ENCODE data around the gene GPR107.

GPR107 gene

GRCh38 chr9:130122456-130122855 is 68.8 kb downstream of the GPR107 start:
- ATAC-seq (no peak), DNase-seq (no peak)
- Mint-ChIP-seq H3K4me1 (peaks cover 12% of the 10 kb centered on the region), H3K27ac (no peak overlapping the region), H3K27me3 (no peaks in the 10 kb centered on the region), H3K9me3 (no peaks in the 10 kb centered on the region), H3K4me3 (no peak overlapping the region)

GRCh38 chr9:130124085-130124860 is 70.6 kb downstream of the GPR107 start:
- no peak overlapping the region for H3K4me3 Mint-ChIP-seq
- H3K4me1 Mint-ChIP-seq, result peaks cover 31% of the 10 kb centered on the region
- DNase-seq, result no peak
- H3K9me3 Mint-ChIP-seq, result no peaks in the 10 kb centered on the region
- ATAC-seq, result no peak
- H3K27ac Mint-ChIP-seq, result no peak overlapping the region
- no peaks in the 10 kb centered on the region for H3K27me3 Mint-ChIP-seq

GRCh38 chr9:130126721-130127433 is 73.2 kb downstream of the GPR107 start:
- Mint-ChIP-seq H3K9me3 (no peaks in the 10 kb centered on the region), H3K27ac (peak overlapping the region in 1 of 2 donors; percentile 17), H3K27me3 (no peaks in the 10 kb centered on the region), H3K4me3 (peak overlapping the region in 1 of 2 donors; percentile 49), H3K4me1 (peaks cover 54% of the 10 kb centered on the region)
- ATAC-seq (no peak), DNase-seq (no peak)

DNA sequence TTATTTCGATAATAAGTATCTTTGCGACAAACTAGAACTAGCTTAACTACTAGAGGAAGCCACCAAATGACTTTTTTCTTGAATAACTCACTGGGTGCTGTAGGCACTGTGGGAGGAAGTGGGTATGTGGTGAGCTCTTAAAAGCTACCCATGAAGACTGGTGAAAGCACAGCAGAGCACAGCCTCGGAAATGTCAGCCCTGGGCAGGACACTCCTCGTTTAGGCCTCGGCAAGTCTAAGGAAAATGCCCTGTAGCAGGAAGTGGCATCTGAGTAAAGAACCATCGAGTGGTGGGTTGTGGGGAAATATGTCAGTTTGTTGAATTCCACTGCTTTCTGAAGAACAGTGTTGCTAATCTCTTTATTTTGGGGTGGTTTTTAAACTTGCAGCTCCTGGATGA is 74.5 kb downstream of the GPR107 start:
- H3K4me3 Mint-ChIP-seq, result peak overlapping the region; percentile 79 to 83
- H3K4me1 Mint-ChIP-seq, result peaks cover 56% of the 10 kb centered on the region
- DNase-seq (peak; percentile 59 to 83), ATAC-seq (peak; percentile 93)
- H3K9me3 Mint-ChIP-seq, result no peaks in the 10 kb centered on the region
- H3K27me3 Mint-ChIP-seq, result no peaks in the 10 kb centered on the region
- peak overlapping the region; percentile 96 to 98 for H3K27ac Mint-ChIP-seq

- H3K27me3 Mint-ChIP-seq, result no peaks in the 10 kb centered on the region
- H3K4me1 Mint-ChIP-seq, result peaks cover 56% of the 10 kb centered on the region
- peak overlapping the region; percentile 96 to 98 for H3K27ac Mint-ChIP-seq
- H3K9me3 Mint-ChIP-seq, result no peaks in the 10 kb centered on the region
- DNase-seq, result peak; percentile 49 to 73
- ATAC-seq, result peak; percentile 90
- peak overlapping the region; percentile 79 to 83 for H3K4me3 Mint-ChIP-seq
These were observed 75.2 kb downstream of the GPR107 start for GRCh38 chr9:130128733-130129431.

- H3K27ac Mint-ChIP-seq, result peak overlapping the region; percentile 96 to 98
- ATAC-seq, result peak; percentile 32
- DNase-seq, result peak in 1 of 2 donors; percentile 35
- no peaks in the 10 kb centered on the region for H3K9me3 Mint-ChIP-seq
- H3K4me3 Mint-ChIP-seq, result peak overlapping the region; percentile 79 to 83
- no peaks in the 10 kb centered on the region for H3K27me3 Mint-ChIP-seq
- peaks cover 56% of the 10 kb centered on the region for H3K4me1 Mint-ChIP-seq
These were observed 75.8 kb downstream of the GPR107 start for GRCh38 chr9:130129432-130130061.

DNA sequence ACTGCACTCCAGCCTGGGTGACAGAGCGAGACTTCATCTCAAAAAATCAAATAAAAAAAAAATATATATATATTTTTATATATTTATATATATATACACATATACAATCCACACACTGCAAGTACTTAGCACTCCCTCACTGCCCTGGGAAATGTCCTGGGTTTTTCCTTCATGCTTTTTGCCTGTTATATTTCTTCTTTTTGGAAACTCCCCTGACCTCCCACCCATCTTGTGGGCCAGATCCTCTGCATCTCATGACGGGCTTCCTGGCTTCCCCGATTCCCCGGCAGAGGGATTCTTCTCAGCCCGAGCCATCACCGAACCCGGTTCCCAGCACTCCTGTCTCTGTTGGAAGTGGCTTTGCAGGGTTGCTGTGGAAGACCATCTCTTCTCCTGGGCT is 79.0 kb downstream of the GPR107 start:
- Mint-ChIP-seq H3K4me3 (no peak overlapping the region), H3K4me1 (peaks cover 65% of the 10 kb centered on the region), H3K27ac (peak overlapping the region in 1 of 2 donors; percentile 49), H3K27me3 (no peaks in the 10 kb centered on the region), H3K9me3 (no peaks in the 10 kb centered on the region)
- ATAC-seq (no peak), DNase-seq (no peak)

GRCh38 chr9:130137081-130137640 is 83.5 kb downstream of the GPR107 start:
- Mint-ChIP-seq H3K9me3 (no peaks in the 10 kb centered on the region), H3K27me3 (no peaks in the 10 kb centered on the region), H3K4me3 (no peak overlapping the region), H3K27ac (peak overlapping the region in 1 of 2 donors; percentile 91), H3K4me1 (peaks cover 69% of the 10 kb centered on the region)
- DNase-seq (no peak), ATAC-seq (no peak)

DNA sequence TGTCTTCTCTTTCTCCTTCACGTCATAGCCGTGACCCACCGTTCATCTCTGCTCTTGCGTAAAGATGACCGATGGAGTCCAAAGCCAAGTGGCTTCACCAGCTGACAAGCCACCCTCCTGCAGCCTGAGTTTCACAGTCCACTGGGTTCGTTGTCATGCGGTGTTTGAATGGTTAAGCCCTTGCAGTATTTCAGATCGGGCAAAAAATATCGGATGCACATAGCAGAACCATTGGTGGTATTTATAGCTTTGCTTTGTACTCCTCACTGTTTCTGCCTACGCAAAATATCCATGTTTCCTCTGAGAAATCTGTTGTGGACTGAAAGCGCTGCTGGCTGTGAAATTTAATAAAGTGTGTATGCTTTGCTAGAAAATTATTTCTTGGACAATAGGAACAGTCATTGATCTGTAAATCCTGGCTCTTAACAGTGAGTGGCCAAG is 84.0 kb downstream of the GPR107 start:
- peaks cover 70% of the 10 kb centered on the region for H3K4me1 Mint-ChIP-seq
- no peaks in the 10 kb centered on the region for H3K9me3 Mint-ChIP-seq
- DNase-seq, result no peak
- ATAC-seq, result no peak
- peaks cover 3% of the 10 kb centered on the region for H3K27me3 Mint-ChIP-seq
- no peak overlapping the region for H3K27ac Mint-ChIP-seq
- H3K4me3 Mint-ChIP-seq, result no peak overlapping the region

DNA sequence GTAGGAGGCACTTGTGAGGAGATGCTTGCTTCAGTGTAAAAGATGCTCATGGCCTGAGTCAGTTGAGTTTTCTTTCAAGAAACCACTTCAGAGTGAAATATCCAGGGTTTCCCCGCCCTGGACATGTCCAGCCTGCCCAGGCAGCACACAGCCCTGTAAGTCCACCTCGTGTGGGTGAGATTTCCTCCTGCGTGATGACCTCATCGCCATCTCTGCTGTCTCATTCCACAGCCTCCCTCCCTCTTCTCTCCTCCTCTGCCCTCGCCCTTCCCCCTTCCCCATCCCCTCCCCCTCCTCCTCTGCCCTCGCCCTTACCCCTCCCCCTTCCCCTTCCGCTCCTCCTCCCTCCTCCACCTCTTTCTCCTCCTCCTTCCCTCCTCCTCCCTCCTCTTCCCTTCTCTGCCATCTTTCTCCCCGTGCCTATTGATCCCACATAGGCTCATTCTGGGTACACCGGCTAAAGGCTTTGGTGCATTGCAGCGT is 84.5 kb downstream of the GPR107 start:
- H3K4me3 Mint-ChIP-seq, result no peak overlapping the region
- DNase-seq, result no peak

GRCh38 chr9:130138791-130139190 is 85.1 kb downstream of the GPR107 start:
- DNase-seq (no peak), ATAC-seq (no peak)
- Mint-ChIP-seq H3K4me3 (peak overlapping the region; percentile 12 to 29), H3K27ac (peak overlapping the region; percentile 12 to 75), H3K27me3 (peaks cover 14% of the 10 kb centered on the region), H3K4me1 (peaks cover 79% of the 10 kb centered on the region), H3K9me3 (no peaks in the 10 kb centered on the region)

More for the DNA sequence above, 84.5 kb downstream of the GPR107 start:
- H3K9me3 Mint-ChIP-seq, result no peaks in the 10 kb centered on the region
- peaks cover 73% of the 10 kb centered on the region for H3K4me1 Mint-ChIP-seq
- no peak for ATAC-seq
- H3K27me3 Mint-ChIP-seq, result peaks cover 8% of the 10 kb centered on the region
- H3K27ac Mint-ChIP-seq, result no peak overlapping the region

DNA sequence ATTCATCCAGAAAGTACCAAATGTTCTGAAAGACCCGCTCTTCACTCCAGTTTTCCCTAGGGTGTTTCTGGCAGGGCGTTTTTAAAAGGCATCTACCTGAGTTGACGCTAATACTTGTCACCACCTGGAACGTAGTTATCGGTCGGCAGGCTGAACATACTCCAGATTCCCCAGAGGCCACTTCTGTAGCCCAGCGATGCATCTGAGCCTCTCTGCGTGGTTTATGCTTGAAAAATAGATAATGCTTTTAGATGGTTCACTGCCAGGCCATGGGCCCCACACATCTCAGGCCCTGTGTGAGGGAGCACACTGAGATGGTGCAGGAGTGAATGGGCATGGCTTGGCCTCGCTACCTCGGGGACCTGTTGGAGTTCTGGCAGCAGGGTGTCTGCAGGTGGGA is 85.5 kb downstream of the GPR107 start:
- H3K27ac Mint-ChIP-seq, result peak overlapping the region in 1 of 2 donors; percentile 75
- H3K4me3 Mint-ChIP-seq, result peak overlapping the region in 1 of 2 donors; percentile 12
- no peaks in the 10 kb centered on the region for H3K9me3 Mint-ChIP-seq
- H3K27me3 Mint-ChIP-seq, result peaks cover 19% of the 10 kb centered on the region
- DNase-seq, result no peak
- H3K4me1 Mint-ChIP-seq, result peaks cover 84% of the 10 kb centered on the region
- ATAC-seq, result no peak

GRCh38 chr9:130140706-130141105 is 87.0 kb downstream of the GPR107 start:
- peak overlapping the region; percentile 43 to 65 for H3K4me3 Mint-ChIP-seq
- peaks cover 86% of the 10 kb centered on the region for H3K4me1 Mint-ChIP-seq
- no peaks in the 10 kb centered on the region for H3K9me3 Mint-ChIP-seq
- peak overlapping the region; percentile 2 to 86 for H3K27ac Mint-ChIP-seq
- peak; percentile 89 for ATAC-seq
- peaks cover 28% of the 10 kb centered on the region for H3K27me3 Mint-ChIP-seq
- peak; percentile 33 to 72 for DNase-seq

GRCh38 chr9:130142056-130142455 is 88.3 kb downstream of the GPR107 start:
- DNase-seq (no peak), ATAC-seq (no peak)
- H3K4me1 Mint-ChIP-seq, result peaks cover 72% of the 10 kb centered on the region
- H3K27ac Mint-ChIP-seq, result no peak overlapping the region
- H3K4me3 Mint-ChIP-seq, result no peak overlapping the region
- no peaks in the 10 kb centered on the region for H3K9me3 Mint-ChIP-seq
- H3K27me3 Mint-ChIP-seq, result peaks cover 37% of the 10 kb centered on the region

GRCh38 chr9:130142641-130143040 is 88.9 kb downstream of the GPR107 start:
- H3K27ac Mint-ChIP-seq, result no peak overlapping the region
- peaks cover 66% of the 10 kb centered on the region for H3K4me1 Mint-ChIP-seq
- DNase-seq (no peak), ATAC-seq (no peak)
- no peak overlapping the region for H3K4me3 Mint-ChIP-seq
- no peaks in the 10 kb centered on the region for H3K9me3 Mint-ChIP-seq
- H3K27me3 Mint-ChIP-seq, result peaks cover 37% of the 10 kb centered on the region

Measured in stimulated activated naive CD8-positive, alpha-beta T cell treated with anti-CD3 and anti-CD28 coated beads, Interleukin-15, amount 100 ng/mL, for 72 hours (primary cell).